ENCODE data around the gene NF1.
"Not testable (repeated sequence)": the region's sequence is repeated elsewhere in the genome, so short reads cannot be mapped to it uniquely, and the experiment has no call there.

NF1 gene

DNA sequence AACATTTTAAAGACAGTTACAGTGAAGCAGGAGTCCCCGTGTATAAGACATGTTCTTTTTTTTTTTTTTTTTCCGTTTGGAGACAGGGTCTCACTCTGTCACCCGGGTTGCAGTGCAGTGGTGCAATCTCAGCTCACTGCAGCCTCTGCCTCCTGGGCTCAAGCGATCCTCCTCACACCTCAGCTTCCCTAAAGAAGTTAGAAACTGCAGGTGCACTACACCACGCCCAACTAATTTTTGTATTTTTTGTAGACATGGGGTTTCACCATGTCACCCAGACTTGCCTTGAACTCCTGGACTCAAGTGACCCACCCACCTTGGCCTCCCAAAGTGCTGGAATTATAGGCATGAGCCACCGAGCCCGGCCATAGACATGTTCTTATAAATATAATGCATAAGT lies 216.1 kb downstream of the NF1 start:
- no peak overlapping the region for H3K4me3 ChIP-seq
- no peak for DNase-seq (ENCODE audit: low read depth, low spot score)
- H3K36me3 ChIP-seq (ENCODE audit: insufficient read depth, low read length): no peaks in the 10 kb centered on the region
- TF ChIP-seq EZH2 (IDR thresholded peaks at IDR 0.05) (no peak), POLR2AphosphoS5 (IDR thresholded peaks at IDR 0.05; ENCODE audit: borderline replicate concordance, low read depth, low read length) (no peak), FOXP2 (optimal IDR thresholded peaks at IDR 0.05; ENCODE audit: control extremely low read depth, extremely low read length, insufficient read depth) (no peak)
- no peak overlapping the region for H3K9ac ChIP-seq (ENCODE audit: insufficient read length)
- H3K27ac ChIP-seq: no peak overlapping the region
- H3K9me3 ChIP-seq (ENCODE audit: low read depth, low read length): no peaks in the 10 kb centered on the region

DNA sequence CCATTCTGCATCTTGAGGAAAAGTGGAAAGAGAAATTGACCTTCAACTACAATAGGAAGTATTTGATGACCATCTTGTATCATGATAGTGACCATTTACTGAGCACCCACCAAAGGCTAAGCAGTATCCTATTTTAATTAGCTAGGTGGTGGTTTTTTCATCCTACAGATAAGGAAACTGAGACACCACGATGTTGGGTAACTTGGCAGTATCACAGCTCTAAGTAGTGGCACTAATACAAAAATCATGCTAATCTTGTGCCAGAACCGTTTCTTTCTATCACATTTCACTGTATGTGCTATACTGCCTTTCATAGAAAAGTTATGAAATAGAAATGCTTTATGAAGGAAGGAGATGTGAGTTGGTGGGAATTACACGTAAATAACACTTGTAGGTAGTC lies 216.7 kb downstream of the NF1 start:
- no peak overlapping the region for H3K9ac ChIP-seq (ENCODE audit: insufficient read length)

DNA sequence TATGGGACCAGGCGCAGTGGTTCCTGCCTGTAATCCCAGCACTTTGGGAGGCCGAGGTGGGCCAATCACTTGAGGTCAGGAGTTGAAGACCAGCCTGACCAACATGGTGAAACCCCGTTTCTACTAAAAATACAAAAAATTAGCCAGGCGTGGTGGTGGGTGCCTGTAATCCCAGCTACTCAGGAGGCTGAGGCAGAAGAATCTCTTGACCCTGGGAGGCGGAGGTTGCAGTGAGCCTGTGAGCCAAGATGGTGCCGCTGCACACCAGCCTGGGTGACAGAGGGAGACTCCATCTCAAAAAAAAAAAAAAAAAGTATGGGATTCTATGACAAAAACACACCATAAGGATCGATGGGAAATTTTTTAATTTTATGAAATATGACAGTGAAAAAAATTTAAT lies 217.4 kb downstream of the NF1 start:
- H3K9ac ChIP-seq (ENCODE audit: insufficient read length); H3K27ac ChIP-seq; DNase-seq (ENCODE audit: low read depth, low spot score); H3K9me3 ChIP-seq (ENCODE audit: low read depth, low read length); H3K36me3 ChIP-seq (ENCODE audit: insufficient read depth, low read length); H3K4me3 ChIP-seq: not testable (repeated sequence)

More for the DNA sequence above, 216.7 kb downstream of the NF1 start:
- H3K9me3 ChIP-seq (ENCODE audit: low read depth, low read length): no peaks in the 10 kb centered on the region
- H3K36me3 ChIP-seq (ENCODE audit: insufficient read depth, low read length): no peaks in the 10 kb centered on the region
- DNase-seq (ENCODE audit: low read depth, low spot score): no peak
- H3K27ac ChIP-seq: no peak overlapping the region
- no peak overlapping the region for H3K4me3 ChIP-seq
- TF ChIP-seq FOXP2 (optimal IDR thresholded peaks at IDR 0.05; ENCODE audit: control extremely low read depth, extremely low read length, insufficient read depth): no peak
- TF ChIP-seq EZH2 (IDR thresholded peaks at IDR 0.05): no peak
- TF ChIP-seq POLR2AphosphoS5 (IDR thresholded peaks at IDR 0.05; ENCODE audit: borderline replicate concordance, low read depth, low read length): no peak

DNA sequence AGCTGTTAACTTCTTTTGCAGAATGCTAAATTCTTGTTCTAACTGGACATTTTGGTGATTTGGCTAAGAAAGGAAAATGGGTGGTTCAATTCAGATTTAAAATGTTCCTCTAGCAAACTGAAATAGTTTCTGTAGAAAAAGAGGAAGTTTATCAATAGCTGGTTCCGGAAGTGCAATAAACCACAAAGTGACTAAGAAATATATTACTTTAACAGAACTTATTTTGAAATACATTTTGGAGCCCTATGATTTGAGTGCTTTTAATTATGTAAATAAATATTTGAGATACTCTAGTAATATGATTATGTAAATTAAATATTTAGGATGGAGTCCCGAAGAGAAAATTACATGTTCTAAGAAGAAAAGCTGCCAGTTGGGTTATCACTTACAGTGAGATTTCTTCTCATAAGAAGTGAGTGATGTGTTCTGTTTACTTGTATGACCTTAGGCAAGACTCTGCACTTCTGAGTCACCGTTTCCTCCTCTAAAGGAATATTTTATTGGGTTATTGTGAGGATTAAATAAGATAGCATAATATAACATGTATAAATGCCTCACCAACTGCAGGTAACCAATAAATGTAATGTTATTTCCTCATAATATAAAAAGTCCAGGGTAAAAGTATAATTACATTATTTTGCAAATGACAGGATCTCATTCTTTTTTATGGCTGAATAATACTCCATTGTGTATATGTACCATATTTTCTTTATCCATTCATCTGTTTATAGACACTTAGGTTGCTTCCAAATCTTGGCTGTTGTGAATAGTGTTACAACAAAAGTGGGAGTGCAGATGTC lies 219.4 kb downstream of the NF1 start, which contains the start of gene EVI2B:
Gene EVI2B (minus strand): TSS at position 73 of the 800 bp plus-strand sequence. CDS start 8,445 bp downstream, outside the sequence.
- no peaks in the 10 kb centered on the region for H3K9me3 ChIP-seq (ENCODE audit: low read depth, low read length)
- H3K36me3 ChIP-seq (ENCODE audit: insufficient read depth, low read length): no peaks in the 10 kb centered on the region
- TF ChIP-seq EZH2 (IDR thresholded peaks at IDR 0.05): no peak
- TF ChIP-seq FOXP2 (optimal IDR thresholded peaks at IDR 0.05; ENCODE audit: control extremely low read depth, extremely low read length, insufficient read depth): no peak
- TF ChIP-seq POLR2AphosphoS5 (IDR thresholded peaks at IDR 0.05; ENCODE audit: borderline replicate concordance, low read depth, low read length): no peak; the same call in 1 of the 2 replicates
- peak within 1 kb of the TSS; percentile 91 for H3K27ac ChIP-seq
- H3K9ac ChIP-seq (ENCODE audit: insufficient read length): no peak within 1 kb of the TSS
- H3K4me3 ChIP-seq: peak within 1 kb of the TSS; percentile 19; the same call in 1 of the 2 replicates
- peak; percentile 90 for DNase-seq (ENCODE audit: low read depth, low spot score)

DNA sequence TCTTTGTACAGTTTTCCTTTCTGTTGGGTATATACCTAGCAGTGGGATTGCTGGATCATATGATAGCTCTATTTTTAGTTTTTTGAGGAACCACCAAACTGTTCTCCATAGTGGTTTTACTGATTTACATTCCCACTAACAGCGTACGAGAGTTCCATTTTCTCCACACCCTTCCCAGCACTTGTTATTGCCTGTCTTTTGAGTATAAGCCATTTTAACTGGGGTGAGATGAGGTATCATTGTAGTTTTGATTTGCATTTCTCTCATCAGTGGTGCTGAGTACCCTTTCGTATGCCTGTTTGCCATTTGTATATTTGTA lies 220.0 kb downstream of the NF1 start:
- TF ChIP-seq POLR2AphosphoS5 (IDR thresholded peaks at IDR 0.05; ENCODE audit: borderline replicate concordance, low read depth, low read length) (no peak), FOXP2 (optimal IDR thresholded peaks at IDR 0.05; ENCODE audit: control extremely low read depth, extremely low read length, insufficient read depth) (no peak), EZH2 (IDR thresholded peaks at IDR 0.05) (no peak)
- Histone ChIP-seq H3K9ac (ENCODE audit: insufficient read length) (no peak overlapping the region), H3K9me3 (ENCODE audit: low read depth, low read length) (no peaks in the 10 kb centered on the region), H3K27ac (peak overlapping the region; percentile 91; the same call in 1 of the 2 replicates), H3K36me3 (ENCODE audit: insufficient read depth, low read length) (no peaks in the 10 kb centered on the region), H3K4me3 (no peak overlapping the region)
- DNase-seq (ENCODE audit: low read depth, low spot score): no peak

DNA sequence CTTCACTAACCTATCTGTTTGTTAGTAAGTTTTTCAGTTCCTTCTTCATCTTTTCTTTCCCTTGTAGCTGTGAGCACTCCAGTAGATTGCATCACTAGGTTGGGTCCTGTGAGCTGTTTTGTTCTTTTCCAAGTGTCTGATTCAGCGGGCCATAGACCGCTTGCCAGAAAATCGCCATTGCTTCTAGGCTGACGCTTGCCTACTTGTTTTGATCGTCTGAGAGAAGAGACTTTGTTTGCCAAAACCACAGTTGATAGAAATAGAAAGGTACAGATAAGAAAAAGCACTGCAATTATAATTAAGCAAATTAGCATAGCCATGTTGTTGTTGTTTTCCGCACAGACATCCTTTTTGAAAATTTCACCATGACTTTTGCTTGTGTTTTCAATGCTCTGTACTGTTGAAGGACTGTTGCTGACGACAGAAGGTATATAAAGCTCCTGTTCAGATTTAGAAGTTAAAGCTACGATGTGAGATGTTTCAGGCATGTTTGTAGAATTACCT lies 223.6 kb downstream of the NF1 start:
- no peak for TF ChIP-seq POLR2AphosphoS5 (IDR thresholded peaks at IDR 0.05; ENCODE audit: borderline replicate concordance, low read depth, low read length)
- no peak for TF ChIP-seq EZH2 (IDR thresholded peaks at IDR 0.05)
- no peak for TF ChIP-seq FOXP2 (optimal IDR thresholded peaks at IDR 0.05; ENCODE audit: control extremely low read depth, extremely low read length, insufficient read depth)
- H3K9ac ChIP-seq (ENCODE audit: insufficient read length): no peak overlapping the region
- DNase-seq (ENCODE audit: low read depth, low spot score): no peak
- H3K4me3 ChIP-seq: no peak overlapping the region
- no peak overlapping the region for H3K27ac ChIP-seq
- no peaks in the 10 kb centered on the region for H3K36me3 ChIP-seq (ENCODE audit: insufficient read depth, low read length)
- H3K9me3 ChIP-seq (ENCODE audit: low read depth, low read length): no peaks in the 10 kb centered on the region

DNA sequence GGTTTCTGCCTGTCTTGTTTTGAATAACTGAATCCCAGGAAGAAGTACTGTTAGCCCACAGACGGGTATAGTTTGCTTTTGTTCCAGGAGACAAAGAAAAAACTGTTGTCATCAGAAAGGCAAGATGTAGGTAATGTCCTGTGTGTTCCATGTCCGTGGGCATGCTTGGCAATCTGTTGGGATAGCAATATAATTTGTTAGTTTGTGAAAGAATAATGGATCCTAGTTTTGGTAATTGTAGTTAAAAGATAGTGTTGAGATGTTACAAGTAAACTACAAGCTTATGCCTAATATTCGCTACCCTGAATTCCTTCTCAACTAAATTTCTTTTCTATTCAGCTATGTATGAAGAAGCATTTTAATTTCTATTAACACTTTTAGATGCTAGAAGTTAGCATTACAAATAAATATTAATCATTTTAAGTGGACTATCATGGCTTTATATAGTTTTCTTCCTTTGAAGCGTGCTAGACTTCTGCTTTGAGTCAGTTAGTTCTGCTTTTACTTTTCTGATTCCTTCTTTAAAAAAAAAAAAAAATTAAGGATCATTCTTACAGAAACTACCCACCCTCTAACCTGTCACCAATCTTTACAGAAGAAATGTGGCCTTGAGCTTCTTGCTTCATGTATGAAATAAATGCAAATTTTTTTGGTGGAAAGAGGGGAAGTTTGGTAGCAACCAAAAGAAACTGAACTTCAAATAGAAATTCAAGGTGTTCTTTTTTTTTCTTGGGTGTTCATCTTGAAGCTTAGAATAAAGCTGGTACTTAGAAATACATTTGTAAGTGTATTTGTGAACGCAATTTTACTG lies 224.3 kb downstream of the NF1 start:
- Histone ChIP-seq H3K4me3 (no peak overlapping the region), H3K9me3 (ENCODE audit: low read depth, low read length) (no peaks in the 10 kb centered on the region), H3K36me3 (ENCODE audit: insufficient read depth, low read length) (no peaks in the 10 kb centered on the region), H3K27ac (no peak overlapping the region), H3K9ac (ENCODE audit: insufficient read length) (no peak overlapping the region)
- DNase-seq (ENCODE audit: low read depth, low spot score): no peak
- TF ChIP-seq POLR2AphosphoS5 (IDR thresholded peaks at IDR 0.05; ENCODE audit: borderline replicate concordance, low read depth, low read length) (no peak), FOXP2 (optimal IDR thresholded peaks at IDR 0.05; ENCODE audit: control extremely low read depth, extremely low read length, insufficient read depth) (no peak), EZH2 (IDR thresholded peaks at IDR 0.05) (no peak)

DNA sequence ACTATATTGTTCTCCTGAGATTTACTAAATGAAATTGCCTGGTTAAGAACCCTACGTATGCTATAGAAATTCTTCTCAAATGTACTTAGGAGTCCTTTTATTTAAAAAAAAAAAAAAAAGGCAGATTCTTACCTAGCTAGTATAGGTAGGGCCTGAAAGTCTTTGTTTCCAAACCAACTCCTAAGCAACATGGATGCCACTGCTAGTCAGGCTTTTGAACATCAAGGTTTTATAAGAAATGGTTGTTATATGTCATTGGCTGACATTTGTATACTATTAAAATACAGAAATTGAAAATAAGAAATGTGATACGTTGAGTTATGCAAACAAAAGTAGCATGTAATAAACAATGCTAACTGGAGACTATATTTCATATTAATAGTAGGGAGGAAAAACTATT lies 225.5 kb downstream of the NF1 start:
- no peak overlapping the region for H3K27ac ChIP-seq
- DNase-seq (ENCODE audit: low read depth, low spot score): no peak
- no peak overlapping the region for H3K4me3 ChIP-seq
- TF ChIP-seq EZH2 (IDR thresholded peaks at IDR 0.05) (no peak), FOXP2 (optimal IDR thresholded peaks at IDR 0.05; ENCODE audit: control extremely low read depth, extremely low read length, insufficient read depth) (no peak), POLR2AphosphoS5 (IDR thresholded peaks at IDR 0.05; ENCODE audit: borderline replicate concordance, low read depth, low read length) (no peak)
- no peaks in the 10 kb centered on the region for H3K9me3 ChIP-seq (ENCODE audit: low read depth, low read length)
- no peak overlapping the region for H3K9ac ChIP-seq (ENCODE audit: insufficient read length)
- no peaks in the 10 kb centered on the region for H3K36me3 ChIP-seq (ENCODE audit: insufficient read depth, low read length)

All from SK-N-MC (cell line).